ENCODE data around the gene STRN4.

GRCh38 chr19:46729696-46730095, 16.6 kb downstream of the STRN4 start:
- TF ChIP-seq CTCF (IDR thresholded peaks at IDR 0.05) (no peak), POLR2A (IDR thresholded peaks at IDR 0.05) (no peak)

Data from esophagus squamous epithelium (tissue), 4 donors.